HG03196 (cell line): ENCODE measurements around the gene MED12L.
"Not testable (repeated sequence)": the region's sequence is repeated elsewhere in the genome, so short reads cannot be mapped to it uniquely, and the experiment has no call there.

Experiments
- ATAC-seq: cut with Tn5 transposase; IDR thresholded peaks from one replicate; pipeline ENCODE4 v1.9.1; 2021; ENCODE audit not compliant: unreplicated experiment

Gene MED12L

GRCh38 chr3:151351648-151352047 is 266.2 kb downstream of the MED12L start:
- no peak for ATAC-seq

- ATAC-seq: no peak
Measured at GRCh38 chr3:151356794-151357462, 271.5 kb downstream of the MED12L start.

- no peak for ATAC-seq
Measured at GRCh38 chr3:151357463-151357850, 272.0 kb downstream of the MED12L start.

GRCh38 chr3:151362751-151363174 is 277.3 kb downstream of the MED12L start:
- no peak for ATAC-seq

- ATAC-seq: no peak
Measured at GRCh38 chr3:151366993-151367392, 281.5 kb downstream of the MED12L start.

GRCh38 chr3:151367448-151367847 is 282.0 kb downstream of the MED12L start:
- ATAC-seq: no peak

- no peak for ATAC-seq
Measured at GRCh38 chr3:151371526-151371925, 286.1 kb downstream of the MED12L start.

- no peak for ATAC-seq
Measured at GRCh38 chr3:151372063-151372820, 286.8 kb downstream of the MED12L start.

- ATAC-seq: no peak
Measured at GRCh38 chr3:151377768-151378385, 292.4 kb downstream of the MED12L start.

- no peak for ATAC-seq
Measured at GRCh38 chr3:151379083-151379734, 293.7 kb downstream of the MED12L start.

- ATAC-seq: peak; percentile 42
Measured at GRCh38 chr3:151382671-151383070, 297.2 kb downstream of the MED12L start.

- no peak for ATAC-seq
Measured at GRCh38 chr3:151383111-151383510, 297.6 kb downstream of the MED12L start.

- peak; percentile 64 for ATAC-seq
Measured at GRCh38 chr3:151383956-151384355, 298.5 kb downstream of the MED12L start.

GRCh38 chr3:151384741-151385174 is 299.3 kb downstream of the MED12L start, which contains the start of gene P2RY12:
TSS of gene P2RY12 (minus strand) at chr3:151384753. CDS start at chr3:151338845, 45,908 bp downstream.
- peak; percentile 36 for ATAC-seq

- no peak for ATAC-seq
Measured at GRCh38 chr3:151386056-151386455, 300.6 kb downstream of the MED12L start.

- no peak for ATAC-seq
Measured at GRCh38 chr3:151387432-151387831, 302.0 kb downstream of the MED12L start.

GRCh38 chr3:151387842-151388241 is 302.4 kb downstream of the MED12L start:
- no peak for ATAC-seq

- no peak for ATAC-seq
Measured at GRCh38 chr3:151391720-151392119, 306.3 kb downstream of the MED12L start.

GRCh38 chr3:151392191-151392590 is 306.7 kb downstream of the MED12L start:
- not testable (repeated sequence) for ATAC-seq

GRCh38 chr3:151393146-151393830 is 307.8 kb downstream of the MED12L start:
- no peak for ATAC-seq

- ATAC-seq: no peak
Measured at GRCh38 chr3:151393941-151394340, 308.5 kb downstream of the MED12L start.
